WTC11 (cell line): ENCODE data around the gene SRM. TPM values are rescaled to one million over a fixed set of nuclear protein-coding genes. Genes with fewer than 3 reads are reported as not detected.

Experiments
- ATAC-seq: fragments of 200-7000 bp; cut with Tn5 transposase; 2 replicates; pipeline ENCODE4 v1.10.0; 2021; ENCODE audit warnings: mild to moderate bottlenecking, moderate library complexity
- CTCF ChIA-PET: fragments of 300-600 bp; sonication (Branson Sonifier 250); formaldehyde crosslinking; loops from one replicate; lab custom pipeline; 2021; ENCODE audit warnings: antibody characterized with exemption; lab: Charles Lee
- POLR2A ChIA-PET: fragments of 350-600 bp; sonication (Branson Sonifier 250); formaldehyde crosslinking; loops from one replicate; lab custom pipeline; 2021; ENCODE audit warnings: antibody characterized with exemption; lab: Charles Lee
- DNase-seq: peaks from one replicate; pipeline ENCODE4 v3.0.0; 2021; ENCODE audit warnings: low spot score
- H3K27ac Mint-ChIP-seq: 2 replicates; pipeline ENCODE4 v1.8.0; 2021; ENCODE audit warnings: mixed read lengths
- H3K27me3 Mint-ChIP-seq: 2 replicates; pipeline ENCODE4 v1.8.0; 2021; ENCODE audit warnings: low read depth, mild to moderate bottlenecking, moderate library complexity, mixed read lengths
- H3K36me3 Mint-ChIP-seq: 2 replicates; pipeline ENCODE4 v1.8.0; 2021; ENCODE audit warnings: mixed read lengths
- H3K4me1 Mint-ChIP-seq: 2 replicates; pipeline ENCODE4 v1.8.0; 2022; ENCODE audit warnings: mixed read lengths
- H3K4me3 Mint-ChIP-seq: 2 replicates; pipeline ENCODE4 v1.8.0; 2021; ENCODE audit warnings: mild to moderate bottlenecking, moderate library complexity, mixed read lengths
- H3K9me3 Mint-ChIP-seq: 2 replicates; pipeline ENCODE4 v1.8.0; 2021; ENCODE audit warnings: mixed read lengths
- AFF4 ChIP-seq: sonication (generic); formaldehyde crosslinking; IDR thresholded peaks from 2 replicates; pipeline ENCODE4 v1.8.1; 2023; ENCODE audit warnings: mild to moderate bottlenecking, missing genetic modification reagents, borderline replicate concordance
- CREM ChIP-seq: sonication (generic); formaldehyde crosslinking; IDR thresholded peaks from 2 replicates; pipeline ENCODE4 v1.8.1; 2022; ENCODE audit warnings: mild to moderate bottlenecking, missing genetic modification reagents, moderate library complexity
- CTCF ChIP-seq: fragments of 200-600 bp; IDR thresholded peaks from 2 replicates; pipeline ENCODE4 v1.8.0; 2022; ENCODE audit warnings: antibody characterized with exemption
- ETV6 ChIP-seq: sonication (generic); formaldehyde crosslinking; IDR thresholded peaks from 2 replicates; pipeline ENCODE4 v1.8.1; 2022; ENCODE audit warnings: mild to moderate bottlenecking, missing genetic modification reagents
- JUN ChIP-seq: sonication (generic); formaldehyde crosslinking; IDR thresholded peaks from 2 replicates; pipeline ENCODE4 v1.8.0; 2023; ENCODE audit warnings: mild to moderate bottlenecking, missing genetic modification reagents
- MAX ChIP-seq: sonication (generic); formaldehyde crosslinking; IDR thresholded peaks from 2 replicates; pipeline ENCODE4 v1.8.0; 2022; ENCODE audit warnings: mild to moderate bottlenecking, missing genetic modification reagents
- OVOL2 ChIP-seq: fragments of 250-450 bp; sonication (Bioruptor Pico); IDR thresholded peaks from 2 replicates; pipeline ENCODE4 v1.9.0; 2021; ENCODE audit warnings: mild to moderate bottlenecking, borderline replicate concordance
- ZNF263 ChIP-seq: sonication (generic); formaldehyde crosslinking; IDR thresholded peaks from 2 replicates; pipeline ENCODE4 v1.8.1; 2022; ENCODE audit warnings: low read depth, mild to moderate bottlenecking, moderate library complexity, missing genetic modification reagents
- ZNF317 ChIP-seq: sonication (generic); formaldehyde crosslinking; IDR thresholded peaks from 2 replicates; pipeline ENCODE4 v1.8.1; 2023; ENCODE audit warnings: low read depth, mild to moderate bottlenecking, moderate library complexity, missing genetic modification reagents, borderline replicate concordance
- ZSCAN18 ChIP-seq: fragments of 250-450 bp; sonication (Bioruptor Pico); IDR thresholded peaks from 2 replicates; pipeline ENCODE4 v2.1.2; 2022; ENCODE audit warnings: mild to moderate bottlenecking, moderate library complexity
- total RNA-seq: library from RNA; stranded (reverse); gene quantifications from 3 replicates; pipeline ENCODE4 v1.2.3, GENCODE V29; 2021
- TF ChIP-seq, protein P1 (sequence below): sonication (generic); formaldehyde crosslinking; IDR thresholded peaks from 2 replicates; pipeline ENCODE4 v1.8.1; 2022; ENCODE audit warnings: low read depth, mild to moderate bottlenecking, moderate library complexity, missing genetic modification reagents, borderline replicate concordance
- TF ChIP-seq, protein P2 (sequence below): fragments of 250-450 bp; sonication (Bioruptor Pico); IDR thresholded peaks from 2 replicates; pipeline ENCODE4 v1.9.0; 2021; ENCODE audit warnings: mild to moderate bottlenecking
- TF ChIP-seq, protein P3 (sequence below): fragments of 250-450 bp; sonication (Bioruptor Pico); conservative IDR thresholded peaks from 2 replicates; pipeline ENCODE4 v1.9.0; 2021; ENCODE audit warnings: mild to moderate bottlenecking
- TF ChIP-seq, protein P4 (sequence below): sonication (generic); formaldehyde crosslinking; IDR thresholded peaks from 2 replicates; pipeline ENCODE4 v1.8.1; 2022; ENCODE audit warnings: mild to moderate bottlenecking, missing genetic modification reagents, moderate library complexity, borderline replicate concordance

The SRM gene
- total RNA-seq, 1 experiment from 2014 or later = 200 TPM

GRCh38 chr1:11042995-11043874 lies 16.6 kb downstream of the SRM start (continued):
- TF ChIP-seq, protein P1, sequence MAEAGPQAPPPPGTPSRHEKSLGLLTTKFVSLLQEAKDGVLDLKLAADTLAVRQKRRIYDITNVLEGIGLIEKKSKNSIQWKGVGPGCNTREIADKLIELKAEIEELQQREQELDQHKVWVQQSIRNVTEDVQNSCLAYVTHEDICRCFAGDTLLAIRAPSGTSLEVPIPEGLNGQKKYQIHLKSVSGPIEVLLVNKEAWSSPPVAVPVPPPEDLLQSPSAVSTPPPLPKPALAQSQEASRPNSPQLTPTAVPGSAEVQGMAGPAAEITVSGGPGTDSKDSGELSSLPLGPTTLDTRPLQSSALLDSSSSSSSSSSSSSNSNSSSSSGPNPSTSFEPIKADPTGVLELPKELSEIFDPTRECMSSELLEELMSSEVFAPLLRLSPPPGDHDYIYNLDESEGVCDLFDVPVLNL (CRISPR knock-in tag) = no peak

DNA sequence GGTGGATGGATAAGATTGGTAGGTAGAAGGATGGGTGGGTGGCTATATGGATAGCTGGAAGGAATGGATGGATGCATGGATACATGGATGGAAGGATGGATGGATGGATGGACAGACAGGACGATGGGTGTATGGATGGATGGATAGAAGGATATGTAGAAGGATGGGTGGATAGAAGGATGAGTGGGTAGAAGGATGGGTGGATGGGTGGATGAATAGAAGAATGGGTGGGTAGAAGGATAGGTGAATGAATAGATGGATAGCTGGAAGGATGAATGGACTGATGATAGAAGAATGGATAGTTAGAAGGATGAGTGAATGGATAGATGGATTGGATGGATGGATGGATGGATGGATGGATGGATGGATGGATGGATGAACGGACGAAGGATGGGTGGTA lies 17.8 kb downstream of the SRM start:
- Mint-ChIP-seq H3K27me3 (no peaks in the 10 kb centered on the region), H3K4me3 (no peak overlapping the region), H3K36me3 (no peaks in the 10 kb centered on the region), H3K4me1 (peaks cover 8% of the 10 kb centered on the region), H3K9me3 (no peaks in the 10 kb centered on the region), H3K27ac (no peak overlapping the region)
- DNase-seq (no peak), ATAC-seq (no peak)
- POLR2A ChIA-PET = no interaction called here
- CTCF ChIA-PET = no interaction called here
- no peak for TF ChIP-seq JUN (CRISPR knock-in tag)
- TF ChIP-seq ZNF263 = no peak
- TF ChIP-seq ZSCAN18 (CRISPR knock-in tag) = no peak
- no peak for TF ChIP-seq CREM (CRISPR knock-in tag)
- TF ChIP-seq, protein P2, sequence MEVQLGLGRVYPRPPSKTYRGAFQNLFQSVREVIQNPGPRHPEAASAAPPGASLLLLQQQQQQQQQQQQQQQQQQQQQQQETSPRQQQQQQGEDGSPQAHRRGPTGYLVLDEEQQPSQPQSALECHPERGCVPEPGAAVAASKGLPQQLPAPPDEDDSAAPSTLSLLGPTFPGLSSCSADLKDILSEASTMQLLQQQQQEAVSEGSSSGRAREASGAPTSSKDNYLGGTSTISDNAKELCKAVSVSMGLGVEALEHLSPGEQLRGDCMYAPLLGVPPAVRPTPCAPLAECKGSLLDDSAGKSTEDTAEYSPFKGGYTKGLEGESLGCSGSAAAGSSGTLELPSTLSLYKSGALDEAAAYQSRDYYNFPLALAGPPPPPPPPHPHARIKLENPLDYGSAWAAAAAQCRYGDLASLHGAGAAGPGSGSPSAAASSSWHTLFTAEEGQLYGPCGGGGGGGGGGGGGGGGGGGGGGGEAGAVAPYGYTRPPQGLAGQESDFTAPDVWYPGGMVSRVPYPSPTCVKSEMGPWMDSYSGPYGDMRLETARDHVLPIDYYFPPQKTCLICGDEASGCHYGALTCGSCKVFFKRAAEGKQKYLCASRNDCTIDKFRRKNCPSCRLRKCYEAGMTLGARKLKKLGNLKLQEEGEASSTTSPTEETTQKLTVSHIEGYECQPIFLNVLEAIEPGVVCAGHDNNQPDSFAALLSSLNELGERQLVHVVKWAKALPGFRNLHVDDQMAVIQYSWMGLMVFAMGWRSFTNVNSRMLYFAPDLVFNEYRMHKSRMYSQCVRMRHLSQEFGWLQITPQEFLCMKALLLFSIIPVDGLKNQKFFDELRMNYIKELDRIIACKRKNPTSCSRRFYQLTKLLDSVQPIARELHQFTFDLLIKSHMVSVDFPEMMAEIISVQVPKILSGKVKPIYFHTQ (CRISPR knock-in tag) = no peak
- no peak for TF ChIP-seq OVOL2 (CRISPR knock-in tag)
- no peak for TF ChIP-seq MAX (CRISPR knock-in tag)
- TF ChIP-seq, protein P3, sequence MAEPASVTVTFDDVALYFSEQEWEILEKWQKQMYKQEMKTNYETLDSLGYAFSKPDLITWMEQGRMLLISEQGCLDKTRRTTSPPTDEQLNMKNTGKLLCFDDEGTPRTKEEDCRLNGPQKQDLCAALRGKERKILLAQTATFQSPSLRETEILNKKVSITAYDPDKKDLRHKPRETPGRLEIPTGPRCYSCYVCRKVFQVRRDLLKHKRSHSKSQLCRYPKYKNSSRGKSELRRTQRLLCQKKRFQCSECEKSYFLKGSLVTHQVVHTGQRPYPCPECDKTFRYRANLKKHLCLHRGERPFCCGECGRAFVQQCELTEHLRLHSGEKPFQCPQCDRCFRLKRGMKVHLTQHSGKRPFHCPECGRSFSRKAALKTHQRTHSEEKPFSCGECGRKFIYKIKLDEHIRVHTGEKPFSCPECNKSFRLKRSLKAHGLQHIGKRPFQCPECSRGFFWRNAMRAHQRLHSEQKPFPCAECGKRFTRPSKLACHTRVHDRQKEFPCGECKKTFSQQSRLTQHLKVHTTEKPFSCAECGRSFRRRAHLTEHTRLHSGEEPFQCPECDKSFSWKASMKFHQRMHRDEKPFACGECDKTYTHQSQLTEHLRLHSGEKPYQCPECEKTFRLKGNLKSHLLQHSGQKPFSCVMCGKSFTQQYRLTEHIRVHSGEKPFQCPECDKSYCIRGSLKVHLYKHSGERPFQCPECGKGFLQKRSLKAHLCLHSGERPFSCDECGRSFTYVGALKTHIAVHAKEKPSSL (CRISPR knock-in tag) = no peak
- no peak for TF ChIP-seq ETV6 (CRISPR knock-in tag)
- no peak for TF ChIP-seq CTCF
- TF ChIP-seq, protein P4, sequence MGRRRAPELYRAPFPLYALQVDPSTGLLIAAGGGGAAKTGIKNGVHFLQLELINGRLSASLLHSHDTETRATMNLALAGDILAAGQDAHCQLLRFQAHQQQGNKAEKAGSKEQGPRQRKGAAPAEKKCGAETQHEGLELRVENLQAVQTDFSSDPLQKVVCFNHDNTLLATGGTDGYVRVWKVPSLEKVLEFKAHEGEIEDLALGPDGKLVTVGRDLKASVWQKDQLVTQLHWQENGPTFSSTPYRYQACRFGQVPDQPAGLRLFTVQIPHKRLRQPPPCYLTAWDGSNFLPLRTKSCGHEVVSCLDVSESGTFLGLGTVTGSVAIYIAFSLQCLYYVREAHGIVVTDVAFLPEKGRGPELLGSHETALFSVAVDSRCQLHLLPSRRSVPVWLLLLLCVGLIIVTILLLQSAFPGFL (CRISPR knock-in tag) = no peak
- no peak for TF ChIP-seq AFF4 (CRISPR knock-in tag)
- no peak for TF ChIP-seq ZNF317
